ENCODE data around the gene PITPNM3. TPM values are rescaled to one million over a fixed set of nuclear protein-coding genes. Genes with fewer than 3 reads are reported as not detected.
A peak's percentile ranks its signal among the peaks of the same experiment; 100 is the strongest.

PITPNM3 gene
- total RNA-seq, 1 donor from 2014 or later = 1.4 TPM

GRCh38 chr17:6545291-6545690, 11.1 kb downstream of the PITPNM3 start:
- no peak for TF ChIP-seq CTCF (conservative IDR thresholded peaks at IDR 0.05)
- no peak for DNase-seq (ENCODE audit: low read depth, low spot score)
- peaks cover 3% of the 10 kb centered on the region for H3K4me1 Mint-ChIP-seq
- no peaks in the 10 kb centered on the region for H3K9me3 Mint-ChIP-seq
- H3K27me3 Mint-ChIP-seq (ENCODE audit: low read depth) = peaks cover 4% of the 10 kb centered on the region
- no peak overlapping the region for H3K4me3 Mint-ChIP-seq
- H3K27ac Mint-ChIP-seq (ENCODE audit: unreplicated experiment) = peak overlapping the region; percentile 17
- no peaks in the 10 kb centered on the region for H3K36me3 Mint-ChIP-seq (ENCODE audit: low read depth)

- DNase-seq (ENCODE audit: low read depth, low spot score) = no peak
- Mint-ChIP-seq H3K27me3 (ENCODE audit: low read depth) (peaks cover 4% of the 10 kb centered on the region), H3K27ac (ENCODE audit: unreplicated experiment) (no peak overlapping the region), H3K36me3 (ENCODE audit: low read depth) (no peaks in the 10 kb centered on the region), H3K9me3 (no peaks in the 10 kb centered on the region), H3K4me3 (no peak overlapping the region), H3K4me1 (peaks cover 8% of the 10 kb centered on the region)
- TF ChIP-seq CTCF (conservative IDR thresholded peaks at IDR 0.05) = no peak
These were observed 12.4 kb downstream of the PITPNM3 start for GRCh38 chr17:6544011-6544370.

GRCh38 chr17:6543079-6544010, 13.0 kb downstream of the PITPNM3 start:
- Mint-ChIP-seq H3K36me3 (ENCODE audit: low read depth) (no peaks in the 10 kb centered on the region), H3K27me3 (ENCODE audit: low read depth) (peaks cover 2% of the 10 kb centered on the region)

GRCh38 chr17:6542577-6542976, 13.8 kb downstream of the PITPNM3 start:
- no peaks in the 10 kb centered on the region for H3K36me3 Mint-ChIP-seq (ENCODE audit: low read depth)
- no peak for DNase-seq (ENCODE audit: low read depth, low spot score)
- H3K27me3 Mint-ChIP-seq (ENCODE audit: low read depth) = no peaks in the 10 kb centered on the region
- H3K4me3 Mint-ChIP-seq = no peak overlapping the region
- H3K4me1 Mint-ChIP-seq = peaks cover 4% of the 10 kb centered on the region
- no peak for TF ChIP-seq CTCF (conservative IDR thresholded peaks at IDR 0.05)
- no peaks in the 10 kb centered on the region for H3K9me3 Mint-ChIP-seq
- H3K27ac Mint-ChIP-seq (ENCODE audit: unreplicated experiment) = no peak overlapping the region

More at GRCh38 chr17:6543079-6544010, 13.0 kb downstream of the PITPNM3 start:
- no peak overlapping the region for H3K4me3 Mint-ChIP-seq
- H3K27ac Mint-ChIP-seq (ENCODE audit: unreplicated experiment) = no peak overlapping the region
- no peak for DNase-seq (ENCODE audit: low read depth, low spot score)
- H3K9me3 Mint-ChIP-seq = no peaks in the 10 kb centered on the region
- H3K4me1 Mint-ChIP-seq = peaks cover 4% of the 10 kb centered on the region
- no peak for TF ChIP-seq CTCF (conservative IDR thresholded peaks at IDR 0.05)

- no peak overlapping the region for H3K4me3 Mint-ChIP-seq
- no peaks in the 10 kb centered on the region for H3K36me3 Mint-ChIP-seq (ENCODE audit: low read depth)
- H3K9me3 Mint-ChIP-seq = no peaks in the 10 kb centered on the region
- no peak for DNase-seq (ENCODE audit: low read depth, low spot score)
- TF ChIP-seq CTCF (conservative IDR thresholded peaks at IDR 0.05) = no peak
- no peak overlapping the region for H3K27ac Mint-ChIP-seq (ENCODE audit: unreplicated experiment)
- peaks cover 4% of the 10 kb centered on the region for H3K4me1 Mint-ChIP-seq
- no peaks in the 10 kb centered on the region for H3K27me3 Mint-ChIP-seq (ENCODE audit: low read depth)
These were observed 14.5 kb downstream of the PITPNM3 start for GRCh38 chr17:6541886-6542285.

Measured in neural crest cell (in vitro differentiated cells).